ENCODE measurements around the gene LILRA5.
"Not testable (repeated sequence)": the region's sequence is repeated elsewhere in the genome, so short reads cannot be mapped to it uniquely, and the experiment has no call there.

LILRA5 gene

DNA sequence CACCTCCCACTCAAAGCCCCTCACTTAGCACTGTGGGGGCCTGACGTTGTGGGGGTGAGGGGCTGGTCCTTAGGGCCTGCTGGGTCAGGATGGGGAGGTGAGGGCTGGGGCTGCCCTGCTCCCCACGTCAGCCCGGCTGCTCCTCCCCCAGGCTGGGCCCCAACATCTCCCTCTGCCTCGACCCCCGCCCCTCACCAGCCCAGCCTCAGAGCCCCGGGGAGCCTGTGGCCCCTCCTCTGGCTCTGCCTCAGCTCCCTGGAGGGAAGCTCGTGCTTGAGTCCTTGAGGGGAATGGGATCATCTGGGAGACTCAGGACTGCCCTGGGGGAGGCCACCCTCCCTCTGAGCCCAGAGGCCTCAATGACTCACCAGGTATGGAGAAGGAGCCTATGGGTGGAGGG, 19.2 kb upstream of the LILRA5 start:
- Histone ChIP-seq H3K36me3 (ENCODE audit: control insufficient read depth, insufficient read depth, low read length) (no peaks in the 10 kb centered on the region), H3K27ac (ENCODE audit: low read depth, low read length) (no peak overlapping the region), H3K27me3 (ENCODE audit: control insufficient read depth, insufficient read depth, low read length) (no peaks in the 10 kb centered on the region), H3K9ac (ENCODE audit: low read depth, low read length) (no peak overlapping the region), H3K4me3 (ENCODE audit: low read depth, low read length) (no peak overlapping the region), H3K4me1 (ENCODE audit: control insufficient read depth, insufficient read depth, low read length) (no peaks in the 10 kb centered on the region), H3K9me3 (ENCODE audit: control insufficient read depth, insufficient read depth, low read length) (no peaks in the 10 kb centered on the region)

DNA sequence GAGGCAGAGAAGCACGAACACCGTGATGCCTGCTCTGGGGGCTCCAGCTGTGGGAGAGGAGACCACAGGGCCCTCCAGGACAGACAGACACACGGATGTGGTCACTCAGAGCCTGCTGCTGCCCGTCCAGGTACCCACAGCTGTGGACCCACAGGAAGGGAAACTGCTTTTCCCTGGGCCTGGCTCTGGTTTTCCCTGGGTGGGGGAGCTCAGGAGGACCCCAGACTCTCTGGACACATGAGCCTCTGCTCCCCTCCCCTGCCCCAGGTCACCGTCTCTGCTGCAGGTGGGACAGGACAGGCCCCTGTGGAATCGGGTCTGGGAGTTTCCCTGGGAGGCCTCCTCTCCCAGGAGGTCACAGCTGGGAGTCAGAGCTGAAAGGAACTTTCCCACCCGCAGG, 18.7 kb upstream of the LILRA5 start:
- Histone ChIP-seq H3K4me3 (ENCODE audit: low read depth, low read length) (no peak overlapping the region), H3K27me3 (ENCODE audit: control insufficient read depth, insufficient read depth, low read length) (no peaks in the 10 kb centered on the region), H3K9me3 (ENCODE audit: control insufficient read depth, insufficient read depth, low read length) (no peaks in the 10 kb centered on the region), H3K36me3 (ENCODE audit: control insufficient read depth, insufficient read depth, low read length) (no peaks in the 10 kb centered on the region), H3K4me1 (ENCODE audit: control insufficient read depth, insufficient read depth, low read length) (no peaks in the 10 kb centered on the region), H3K9ac (ENCODE audit: low read depth, low read length) (no peak overlapping the region), H3K27ac (ENCODE audit: low read depth, low read length) (no peak overlapping the region)

DNA sequence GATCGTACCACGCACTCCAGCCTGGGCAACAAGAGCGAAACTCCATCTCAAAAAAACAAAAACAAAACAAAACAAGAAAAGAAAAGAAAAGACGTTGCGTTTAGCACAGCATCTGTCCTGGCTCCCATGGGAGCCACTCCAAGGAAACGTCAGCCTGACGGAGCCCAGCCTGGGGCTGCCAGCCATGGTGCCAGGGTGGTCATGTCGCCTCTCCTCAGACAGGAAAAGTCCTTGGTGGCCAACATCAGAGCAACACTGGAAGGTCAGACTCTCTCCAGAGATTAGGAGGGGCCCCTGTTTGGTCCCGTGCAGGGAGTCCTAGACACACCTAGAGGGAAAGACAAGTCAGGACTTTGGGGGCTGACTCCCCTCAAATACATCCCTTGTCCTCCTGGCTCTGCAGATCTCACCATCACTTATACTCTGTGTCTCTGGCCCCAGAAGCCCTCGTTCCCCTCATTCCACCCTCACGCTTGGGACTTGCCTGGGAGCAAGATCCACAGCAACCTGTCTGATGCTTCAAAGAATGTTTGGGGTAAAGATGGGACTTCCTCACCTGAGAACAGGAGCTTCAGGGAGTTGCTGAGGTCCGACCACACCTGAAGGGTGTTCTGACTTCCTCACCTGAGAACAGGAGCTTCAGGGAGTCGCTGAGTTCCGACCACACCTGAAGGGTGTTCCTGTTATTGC, 16.7 kb upstream of the LILRA5 start:
- Histone ChIP-seq H3K27me3 (ENCODE audit: control insufficient read depth, insufficient read depth, low read length) (no peaks in the 10 kb centered on the region), H3K36me3 (ENCODE audit: control insufficient read depth, insufficient read depth, low read length) (no peaks in the 10 kb centered on the region), H3K9ac (ENCODE audit: low read depth, low read length) (no peak overlapping the region), H3K27ac (ENCODE audit: low read depth, low read length) (no peak overlapping the region), H3K4me3 (ENCODE audit: low read depth, low read length) (no peak overlapping the region), H3K9me3 (ENCODE audit: control insufficient read depth, insufficient read depth, low read length) (no peaks in the 10 kb centered on the region), H3K4me1 (ENCODE audit: control insufficient read depth, insufficient read depth, low read length) (peaks cover 10% of the 10 kb centered on the region)

DNA sequence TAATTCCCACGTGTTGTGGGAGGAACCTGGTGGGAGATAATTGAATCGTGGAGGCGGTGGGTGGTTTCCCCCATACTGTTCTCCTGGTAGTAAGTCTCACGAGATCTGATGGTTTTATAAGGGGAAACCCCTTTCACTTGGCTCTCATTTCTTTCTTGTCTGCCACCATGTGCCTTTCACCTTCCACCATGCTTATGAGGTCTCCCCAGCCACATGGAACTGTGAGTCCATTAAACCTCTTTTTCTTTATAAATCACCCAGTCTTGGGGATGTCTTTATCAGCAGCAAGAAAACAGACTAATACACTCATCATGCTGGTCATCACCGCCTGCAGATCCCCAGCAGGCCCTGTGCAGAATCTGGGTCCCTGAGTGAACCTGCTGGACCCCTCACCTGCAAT, 15.8 kb upstream of the LILRA5 start:
- H3K36me3 ChIP-seq (ENCODE audit: control insufficient read depth, insufficient read depth, low read length); H3K4me3 ChIP-seq (ENCODE audit: low read depth, low read length); H3K27ac ChIP-seq (ENCODE audit: low read depth, low read length); H3K27me3 ChIP-seq (ENCODE audit: control insufficient read depth, insufficient read depth, low read length); H3K9me3 ChIP-seq (ENCODE audit: control insufficient read depth, insufficient read depth, low read length); H3K9ac ChIP-seq (ENCODE audit: low read depth, low read length): not testable (repeated sequence)
- peaks cover 18% of the 10 kb centered on the region for H3K4me1 ChIP-seq (ENCODE audit: control insufficient read depth, insufficient read depth, low read length)

DNA sequence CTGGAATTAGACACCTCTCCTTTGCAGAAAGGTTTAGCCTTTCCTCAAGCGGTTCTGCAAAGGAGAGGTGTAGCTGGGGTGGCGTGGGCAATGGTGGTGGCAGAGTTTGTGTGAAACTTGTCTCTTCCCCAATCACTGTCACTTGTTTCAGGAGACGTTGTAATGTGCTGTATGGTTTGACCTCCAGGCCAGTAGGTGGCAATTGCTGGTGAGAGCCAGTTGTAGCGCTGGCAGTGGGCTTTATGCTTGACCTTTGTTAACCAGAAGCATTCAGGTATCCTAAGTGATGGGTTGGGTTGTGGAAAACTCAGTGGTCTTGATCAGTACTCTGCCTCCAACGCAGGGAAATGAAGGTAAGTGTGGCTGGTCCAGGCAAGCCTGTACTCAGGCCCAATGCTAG, 12.7 kb upstream of the LILRA5 start:
- no peak overlapping the region for H3K4me3 ChIP-seq (ENCODE audit: low read depth, low read length)

DNA sequence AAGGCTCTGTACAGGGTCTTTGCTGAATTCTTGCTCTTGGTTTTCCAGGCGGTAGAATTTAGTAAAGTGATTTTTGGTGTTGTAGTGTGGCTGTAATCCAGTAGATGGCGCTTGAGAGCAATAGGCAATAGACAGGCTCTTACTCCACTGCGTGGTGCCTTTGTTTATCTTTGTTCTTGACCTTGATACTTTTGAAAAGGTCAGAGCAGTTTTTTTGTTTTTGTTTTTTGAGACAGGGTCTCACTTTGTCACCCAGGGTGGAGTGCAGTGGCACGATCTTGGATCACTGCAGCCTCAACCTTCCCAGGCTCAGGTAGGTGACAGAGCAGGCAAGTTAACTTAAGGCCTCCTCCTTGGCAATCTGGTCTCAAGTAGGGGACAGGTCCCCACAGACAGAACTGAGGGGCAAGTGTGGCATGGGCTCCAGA, 12.2 kb upstream of the LILRA5 start:
- H3K4me1 ChIP-seq (ENCODE audit: control insufficient read depth, insufficient read depth, low read length): peaks cover 20% of the 10 kb centered on the region
- H3K4me3 ChIP-seq (ENCODE audit: low read depth, low read length): no peak overlapping the region
- peak overlapping the region; percentile 83 for H3K27ac ChIP-seq (ENCODE audit: low read depth, low read length)
- H3K9me3 ChIP-seq (ENCODE audit: control insufficient read depth, insufficient read depth, low read length): peaks cover 4% of the 10 kb centered on the region; the same call in 1 of the 2 replicates
- no peaks in the 10 kb centered on the region for H3K27me3 ChIP-seq (ENCODE audit: control insufficient read depth, insufficient read depth, low read length)
- H3K36me3 ChIP-seq (ENCODE audit: control insufficient read depth, insufficient read depth, low read length): no peaks in the 10 kb centered on the region
- H3K9ac ChIP-seq (ENCODE audit: low read depth, low read length): no peak overlapping the region

More for the DNA sequence above, 12.7 kb upstream of the LILRA5 start:
- H3K9ac ChIP-seq (ENCODE audit: low read depth, low read length): no peak overlapping the region
- H3K36me3 ChIP-seq (ENCODE audit: control insufficient read depth, insufficient read depth, low read length): no peaks in the 10 kb centered on the region
- H3K4me1 ChIP-seq (ENCODE audit: control insufficient read depth, insufficient read depth, low read length): peaks cover 20% of the 10 kb centered on the region
- peaks cover 4% of the 10 kb centered on the region; the same call in 1 of the 2 replicates for H3K9me3 ChIP-seq (ENCODE audit: control insufficient read depth, insufficient read depth, low read length)
- no peaks in the 10 kb centered on the region for H3K27me3 ChIP-seq (ENCODE audit: control insufficient read depth, insufficient read depth, low read length)
- no peak overlapping the region for H3K27ac ChIP-seq (ENCODE audit: low read depth, low read length)

DNA sequence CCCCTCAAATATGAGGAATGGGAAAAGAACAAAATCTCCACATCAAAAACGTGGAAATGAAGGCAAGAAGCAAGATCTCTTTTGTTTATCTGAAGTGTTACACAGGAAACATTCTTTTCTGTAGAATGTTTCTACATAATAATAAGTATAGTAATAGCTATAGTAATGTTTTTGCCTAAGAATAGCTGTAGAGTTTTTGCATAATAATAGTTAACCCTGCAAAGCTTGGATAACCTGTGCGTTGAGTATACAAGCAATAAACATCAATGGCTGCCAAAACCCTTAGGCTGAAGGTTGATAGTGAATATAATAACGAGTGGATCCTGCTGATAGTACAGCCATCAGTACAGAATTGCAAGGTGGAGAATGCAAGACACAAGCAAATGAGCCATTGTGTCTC, 11.1 kb upstream of the LILRA5 start:
- H3K4me3 ChIP-seq (ENCODE audit: low read depth, low read length): peak overlapping the region; percentile 32; the same call in 1 of the 2 replicates

DNA sequence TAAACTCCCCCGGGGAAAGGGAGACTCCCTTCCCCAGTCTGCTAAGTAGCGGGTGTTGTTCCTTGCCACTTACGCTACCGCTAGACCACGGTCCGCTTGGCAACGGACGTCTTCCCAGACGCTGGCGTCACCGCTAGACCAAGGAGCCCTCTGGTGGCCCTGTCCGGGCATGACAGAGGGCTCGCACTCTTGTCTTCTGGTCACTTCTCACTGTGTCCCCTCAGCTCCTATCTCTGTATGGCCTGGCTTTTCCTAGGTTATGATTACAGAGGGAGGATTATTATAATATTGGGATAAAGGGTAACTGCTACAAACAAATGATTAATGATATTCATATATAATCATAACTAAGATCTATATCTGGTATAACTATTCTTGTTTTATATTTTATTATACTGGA, 10.0 kb upstream of the LILRA5 start:
- not testable (repeated sequence) for H3K4me3 ChIP-seq (ENCODE audit: low read depth, low read length); H3K27me3 ChIP-seq (ENCODE audit: control insufficient read depth, insufficient read depth, low read length); H3K9me3 ChIP-seq (ENCODE audit: control insufficient read depth, insufficient read depth, low read length); H3K36me3 ChIP-seq (ENCODE audit: control insufficient read depth, insufficient read depth, low read length); H3K27ac ChIP-seq (ENCODE audit: low read depth, low read length); H3K9ac ChIP-seq (ENCODE audit: low read depth, low read length)
- H3K4me1 ChIP-seq (ENCODE audit: control insufficient read depth, insufficient read depth, low read length): peaks cover 20% of the 10 kb centered on the region

More for the DNA sequence above, 11.1 kb upstream of the LILRA5 start:
- H3K4me1 ChIP-seq (ENCODE audit: control insufficient read depth, insufficient read depth, low read length): peaks cover 20% of the 10 kb centered on the region
- peaks cover 4% of the 10 kb centered on the region; the same call in 1 of the 2 replicates for H3K9me3 ChIP-seq (ENCODE audit: control insufficient read depth, insufficient read depth, low read length)
- no peak overlapping the region for H3K9ac ChIP-seq (ENCODE audit: low read depth, low read length)
- H3K36me3 ChIP-seq (ENCODE audit: control insufficient read depth, insufficient read depth, low read length): no peaks in the 10 kb centered on the region
- no peaks in the 10 kb centered on the region for H3K27me3 ChIP-seq (ENCODE audit: control insufficient read depth, insufficient read depth, low read length)
- peak overlapping the region; percentile 83 for H3K27ac ChIP-seq (ENCODE audit: low read depth, low read length)

DNA sequence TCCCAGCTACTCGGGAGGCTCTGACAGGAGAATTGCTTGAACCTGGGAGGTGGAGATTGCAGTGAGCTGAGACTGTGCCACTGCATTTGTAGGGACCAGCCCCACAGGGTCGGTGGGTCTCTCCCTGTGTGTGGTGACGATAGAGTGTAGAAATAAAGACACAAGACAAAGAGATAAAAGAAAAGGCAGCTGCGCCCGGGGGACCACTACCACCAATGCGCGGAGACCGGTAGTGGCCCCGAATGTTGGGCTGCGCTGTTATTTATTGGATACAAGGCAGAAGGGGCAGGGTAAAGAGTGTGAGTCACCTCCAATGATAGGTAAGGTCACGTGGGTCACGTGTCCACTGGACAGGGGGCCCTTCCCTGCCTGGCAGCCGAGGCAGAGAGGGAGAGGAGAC, 9.3 kb upstream of the LILRA5 start:
- H3K27ac ChIP-seq (ENCODE audit: low read depth, low read length); H3K27me3 ChIP-seq (ENCODE audit: control insufficient read depth, insufficient read depth, low read length); H3K9me3 ChIP-seq (ENCODE audit: control insufficient read depth, insufficient read depth, low read length); H3K9ac ChIP-seq (ENCODE audit: low read depth, low read length); H3K36me3 ChIP-seq (ENCODE audit: control insufficient read depth, insufficient read depth, low read length); H3K4me3 ChIP-seq (ENCODE audit: low read depth, low read length): not testable (repeated sequence)
- peaks cover 20% of the 10 kb centered on the region for H3K4me1 ChIP-seq (ENCODE audit: control insufficient read depth, insufficient read depth, low read length)

DNA sequence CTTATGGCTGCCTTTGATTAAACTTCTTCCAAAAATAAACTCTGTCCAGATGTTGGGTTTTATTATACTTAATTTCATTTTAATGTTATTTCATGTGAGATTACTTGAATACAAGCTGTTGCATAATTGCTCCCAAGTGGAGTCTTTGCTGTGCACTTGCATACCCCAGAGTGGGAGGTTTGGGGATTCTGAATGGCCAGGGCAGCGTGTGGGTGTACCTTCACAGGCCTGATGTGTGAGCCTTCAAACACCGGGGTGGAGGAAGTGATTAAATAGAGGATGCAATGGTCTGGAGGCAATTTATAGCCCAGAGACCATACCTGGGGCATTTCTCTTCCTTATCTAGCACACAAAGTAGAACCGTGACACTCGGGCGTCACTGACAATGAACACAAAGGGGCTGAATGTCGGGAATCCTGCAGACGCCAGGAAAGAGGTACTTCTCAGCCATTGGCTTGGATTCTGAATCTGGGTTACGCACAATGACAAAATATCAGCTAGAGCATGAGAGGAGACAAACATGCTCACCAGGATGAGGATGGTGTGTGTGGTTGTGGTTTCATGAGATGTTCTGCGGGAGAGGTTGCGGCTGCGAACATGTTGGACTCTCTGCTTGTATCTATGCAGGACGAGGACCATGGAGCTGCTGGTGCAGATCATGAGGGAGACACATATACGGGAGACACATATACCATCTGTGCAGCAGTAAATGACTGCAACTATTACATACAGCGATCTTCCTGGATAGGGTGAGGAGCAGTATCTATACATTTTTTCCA, 7.1 kb upstream of the LILRA5 start:
- Histone ChIP-seq H3K27ac (ENCODE audit: low read depth, low read length) (no peak overlapping the region), H3K4me3 (ENCODE audit: low read depth, low read length) (no peak overlapping the region), H3K9me3 (ENCODE audit: control insufficient read depth, insufficient read depth, low read length) (peaks cover 4% of the 10 kb centered on the region; the same call in 1 of the 2 replicates), H3K36me3 (ENCODE audit: control insufficient read depth, insufficient read depth, low read length) (no peaks in the 10 kb centered on the region), H3K9ac (ENCODE audit: low read depth, low read length) (no peak overlapping the region), H3K27me3 (ENCODE audit: control insufficient read depth, insufficient read depth, low read length) (no peaks in the 10 kb centered on the region), H3K4me1 (ENCODE audit: control insufficient read depth, insufficient read depth, low read length) (peaks cover 15% of the 10 kb centered on the region)

DNA sequence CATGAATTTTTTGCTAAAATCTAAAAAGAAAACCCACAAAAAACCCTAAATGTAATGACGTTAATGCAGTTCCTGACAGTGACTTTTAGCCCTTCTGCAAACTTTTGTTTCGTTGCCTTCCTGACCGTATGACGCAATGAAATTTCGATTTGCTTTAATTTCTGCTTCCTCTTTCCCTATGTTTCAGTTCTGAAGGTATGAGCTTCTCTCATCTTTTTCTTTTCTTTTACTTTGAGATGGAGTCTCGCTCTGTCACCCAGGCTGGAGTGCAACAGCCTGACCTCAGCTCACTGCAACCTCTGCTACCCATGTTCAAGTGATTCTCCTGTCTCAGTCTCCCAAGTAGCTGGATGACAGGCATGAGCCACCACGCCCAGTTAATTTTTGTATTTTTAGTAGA, 6.1 kb upstream of the LILRA5 start:
- Histone ChIP-seq H3K4me3 (ENCODE audit: low read depth, low read length) (no peak overlapping the region), H3K9me3 (ENCODE audit: control insufficient read depth, insufficient read depth, low read length) (peaks cover 4% of the 10 kb centered on the region; the same call in 1 of the 2 replicates), H3K9ac (ENCODE audit: low read depth, low read length) (no peak overlapping the region), H3K27me3 (ENCODE audit: control insufficient read depth, insufficient read depth, low read length) (no peaks in the 10 kb centered on the region), H3K27ac (ENCODE audit: low read depth, low read length) (no peak overlapping the region), H3K36me3 (ENCODE audit: control insufficient read depth, insufficient read depth, low read length) (no peaks in the 10 kb centered on the region), H3K4me1 (ENCODE audit: control insufficient read depth, insufficient read depth, low read length) (peaks cover 5% of the 10 kb centered on the region; the same call in 1 of the 2 replicates)
